ENCODE results near the gene CELF1. TPM values are rescaled to one million over a fixed set of nuclear protein-coding genes. Genes with fewer than 3 reads are reported as not detected.

CELF1 gene
- total RNA-seq, 2 donors from 2014 or later = 57.1 to 65.9 TPM

GRCh38 chr11:47445840-47446239 lies 107.1 kb downstream of the CELF1 start:
- no peaks in the 10 kb centered on the region for H3K27me3 ChIP-seq
- no peak overlapping the region for H3K27ac ChIP-seq
- TF ChIP-seq, protein P1, sequence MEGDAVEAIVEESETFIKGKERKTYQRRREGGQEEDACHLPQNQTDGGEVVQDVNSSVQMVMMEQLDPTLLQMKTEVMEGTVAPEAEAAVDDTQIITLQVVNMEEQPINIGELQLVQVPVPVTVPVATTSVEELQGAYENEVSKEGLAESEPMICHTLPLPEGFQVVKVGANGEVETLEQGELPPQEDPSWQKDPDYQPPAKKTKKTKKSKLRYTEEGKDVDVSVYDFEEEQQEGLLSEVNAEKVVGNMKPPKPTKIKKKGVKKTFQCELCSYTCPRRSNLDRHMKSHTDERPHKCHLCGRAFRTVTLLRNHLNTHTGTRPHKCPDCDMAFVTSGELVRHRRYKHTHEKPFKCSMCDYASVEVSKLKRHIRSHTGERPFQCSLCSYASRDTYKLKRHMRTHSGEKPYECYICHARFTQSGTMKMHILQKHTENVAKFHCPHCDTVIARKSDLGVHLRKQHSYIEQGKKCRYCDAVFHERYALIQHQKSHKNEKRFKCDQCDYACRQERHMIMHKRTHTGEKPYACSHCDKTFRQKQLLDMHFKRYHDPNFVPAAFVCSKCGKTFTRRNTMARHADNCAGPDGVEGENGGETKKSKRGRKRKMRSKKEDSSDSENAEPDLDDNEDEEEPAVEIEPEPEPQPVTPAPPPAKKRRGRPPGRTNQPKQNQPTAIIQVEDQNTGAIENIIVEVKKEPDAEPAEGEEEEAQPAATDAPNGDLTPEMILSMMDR (IDR thresholded peaks at IDR 0.05) = no peak
- H3K9me3 ChIP-seq = no peaks in the 10 kb centered on the region
- no peak for DNase-seq (ENCODE audit: low spot score)
- peaks cover 0 to 7% of the 10 kb centered on the region in 2 donors for H3K4me1 ChIP-seq
- no peak overlapping the region for H3K4me3 ChIP-seq
- H3K36me3 ChIP-seq = no peaks in the 10 kb centered on the region

GRCh38 chr11:47443817-47444216 lies 109.1 kb downstream of the CELF1 start:
- TF ChIP-seq, protein P1 (IDR thresholded peaks at IDR 0.05) = no peak
- H3K36me3 ChIP-seq = no peaks in the 10 kb centered on the region
- DNase-seq (ENCODE audit: low spot score) = no peak
- H3K27me3 ChIP-seq = no peaks in the 10 kb centered on the region
- H3K27ac ChIP-seq = no peak overlapping the region
- H3K4me1 ChIP-seq = peaks cover 0 to 7% of the 10 kb centered on the region in 2 donors
- no peaks in the 10 kb centered on the region for H3K9me3 ChIP-seq
- no peak overlapping the region for H3K4me3 ChIP-seq

- no peaks in the 10 kb centered on the region for H3K27me3 ChIP-seq
- TF ChIP-seq, protein P1 (IDR thresholded peaks at IDR 0.05) = no peak
- no peak overlapping the region for H3K4me3 ChIP-seq
- no peaks in the 10 kb centered on the region for H3K36me3 ChIP-seq
- H3K9me3 ChIP-seq = no peaks in the 10 kb centered on the region
- DNase-seq (ENCODE audit: low spot score) = no peak
- H3K4me1 ChIP-seq = peaks cover 0 to 7% of the 10 kb centered on the region in 2 donors
- no peak overlapping the region for H3K27ac ChIP-seq
These were observed 109.8 kb downstream of the CELF1 start for GRCh38 chr11:47443028-47443700.

DNA sequence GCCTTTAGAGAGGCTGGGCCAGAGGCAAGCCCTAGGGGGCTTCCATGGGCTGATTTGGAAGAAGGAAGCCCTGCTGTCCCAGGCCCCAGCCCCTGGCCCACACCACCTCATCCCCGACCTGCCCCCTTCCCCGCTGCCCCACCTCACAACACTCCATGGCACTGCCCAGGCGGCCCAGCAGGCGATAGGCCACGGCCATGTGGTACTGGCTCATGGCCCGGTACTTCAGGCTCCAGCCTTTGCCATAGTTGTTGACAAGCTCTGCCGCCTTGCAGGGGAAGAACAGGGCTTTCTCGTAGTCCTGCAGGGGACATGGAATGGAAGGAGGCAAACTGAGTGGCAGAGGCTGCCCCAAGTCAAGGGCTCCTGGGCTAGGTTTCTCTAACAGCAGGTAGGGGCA lies 110.4 kb downstream of the CELF1 start:
- DNase-seq (ENCODE audit: low spot score) = no peak
- H3K27ac ChIP-seq = no peak overlapping the region
- H3K27me3 ChIP-seq = no peaks in the 10 kb centered on the region
- peaks cover 0 to 7% of the 10 kb centered on the region in 2 donors for H3K4me1 ChIP-seq
- no peak overlapping the region for H3K4me3 ChIP-seq
- no peaks in the 10 kb centered on the region for H3K9me3 ChIP-seq
- TF ChIP-seq, protein P1 (IDR thresholded peaks at IDR 0.05) = no peak
- H3K36me3 ChIP-seq = no peaks in the 10 kb centered on the region

DNA sequence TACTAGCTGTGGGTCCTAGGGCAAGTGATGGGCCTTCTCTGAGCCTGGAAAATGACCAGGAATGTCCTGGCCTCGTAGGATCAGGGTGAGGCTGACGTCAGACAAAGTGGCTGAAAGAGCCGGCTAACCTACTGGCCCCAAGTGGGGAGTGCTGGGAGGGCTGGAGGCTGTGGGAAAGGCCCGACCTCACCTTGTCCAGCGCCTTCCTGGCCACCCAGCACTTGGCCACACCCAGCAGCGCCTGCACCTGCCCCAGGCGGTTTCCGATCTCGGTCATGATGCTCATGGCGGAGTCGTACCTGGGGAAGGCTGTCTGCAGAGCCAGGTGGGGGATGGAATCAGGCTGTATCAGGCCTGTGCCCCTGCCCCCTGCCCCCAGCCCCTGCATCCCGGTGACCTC lies 111.5 kb downstream of the CELF1 start:
- Histone ChIP-seq H3K4me3 (no peak overlapping the region), H3K9me3 (no peaks in the 10 kb centered on the region), H3K4me1 (peaks cover 0 to 7% of the 10 kb centered on the region in 2 donors), H3K27ac (no peak overlapping the region), H3K27me3 (no peaks in the 10 kb centered on the region), H3K36me3 (no peaks in the 10 kb centered on the region)
- no peak for DNase-seq (ENCODE audit: low spot score)
- TF ChIP-seq, protein P1 (IDR thresholded peaks at IDR 0.05) = no peak

DNA sequence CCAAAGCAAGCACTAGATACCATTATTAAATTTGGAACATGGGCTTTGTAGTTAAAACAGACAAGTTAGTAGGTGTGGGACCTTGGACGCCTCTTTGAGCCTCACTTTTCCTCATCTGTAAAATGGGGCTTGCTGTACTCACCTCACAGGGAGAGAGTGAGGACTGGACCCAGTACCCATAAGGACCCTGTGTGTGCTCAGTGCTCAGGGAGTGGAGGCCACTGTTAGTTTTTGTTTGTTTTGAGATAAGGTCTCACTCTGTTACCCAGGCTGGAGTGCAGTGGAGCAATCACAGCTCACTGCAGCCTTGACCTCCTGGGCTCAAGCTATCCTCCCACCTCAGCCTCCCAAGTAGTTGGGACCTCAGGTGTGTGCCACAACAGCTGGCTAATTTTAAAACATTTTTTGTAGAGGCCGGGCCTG lies 112.9 kb downstream of the CELF1 start:
- Histone ChIP-seq H3K27me3 (no peaks in the 10 kb centered on the region), H3K9me3 (no peaks in the 10 kb centered on the region), H3K36me3 (no peaks in the 10 kb centered on the region), H3K27ac (no peak overlapping the region), H3K4me3 (no peak overlapping the region), H3K4me1 (peaks cover 0 to 7% of the 10 kb centered on the region in 2 donors)
- DNase-seq (ENCODE audit: low spot score) = no peak
- TF ChIP-seq, protein P1 (IDR thresholded peaks at IDR 0.05) = no peak

Measured in right atrium auricular region (tissue), 2 donors.